Neural progenitor cell (in vitro differentiated cells): ENCODE data around the gene CLEC11A.

ENCODE experiments used
- EZH2 ChIP-seq: fragments of 200-600 bp; sonication (generic); IDR thresholded peaks from 2 replicates; pipeline ENCODE4 v1.6.1; 2017; ENCODE audit warnings: antibody characterized with exemption, mild to moderate bottlenecking, moderate library complexity
- EZH2phosphoT487 ChIP-seq: fragments of 200-600 bp; sonication (generic); IDR thresholded peaks from 2 replicates; pipeline ENCODE4 v1.6.1; 2017; ENCODE audit warnings: antibody characterized with exemption
- TF ChIP-seq, protein P1 (sequence below): fragments of 200-600 bp; sonication (generic); IDR thresholded peaks from 2 replicates; pipeline ENCODE4 v1.5.1; 2017; ENCODE audit warnings: antibody characterized with exemption, mild to moderate bottlenecking

- TF ChIP-seq, protein P1, sequence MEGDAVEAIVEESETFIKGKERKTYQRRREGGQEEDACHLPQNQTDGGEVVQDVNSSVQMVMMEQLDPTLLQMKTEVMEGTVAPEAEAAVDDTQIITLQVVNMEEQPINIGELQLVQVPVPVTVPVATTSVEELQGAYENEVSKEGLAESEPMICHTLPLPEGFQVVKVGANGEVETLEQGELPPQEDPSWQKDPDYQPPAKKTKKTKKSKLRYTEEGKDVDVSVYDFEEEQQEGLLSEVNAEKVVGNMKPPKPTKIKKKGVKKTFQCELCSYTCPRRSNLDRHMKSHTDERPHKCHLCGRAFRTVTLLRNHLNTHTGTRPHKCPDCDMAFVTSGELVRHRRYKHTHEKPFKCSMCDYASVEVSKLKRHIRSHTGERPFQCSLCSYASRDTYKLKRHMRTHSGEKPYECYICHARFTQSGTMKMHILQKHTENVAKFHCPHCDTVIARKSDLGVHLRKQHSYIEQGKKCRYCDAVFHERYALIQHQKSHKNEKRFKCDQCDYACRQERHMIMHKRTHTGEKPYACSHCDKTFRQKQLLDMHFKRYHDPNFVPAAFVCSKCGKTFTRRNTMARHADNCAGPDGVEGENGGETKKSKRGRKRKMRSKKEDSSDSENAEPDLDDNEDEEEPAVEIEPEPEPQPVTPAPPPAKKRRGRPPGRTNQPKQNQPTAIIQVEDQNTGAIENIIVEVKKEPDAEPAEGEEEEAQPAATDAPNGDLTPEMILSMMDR = no peak
- TF ChIP-seq EZH2 (no peak), EZH2phosphoT487 (no peak)
These were observed 20.4 kb downstream of the CLEC11A start for GRCh38 chr19:50743537-50743936.
